Activated B cell treated with CpG ODN at 0.5 μM for 24 hours (primary cell): ENCODE measurements around the gene ZP3. TPM values are rescaled to one million over a fixed set of nuclear protein-coding genes. Genes with fewer than 3 reads are reported as not detected.

Source experiments
- ATAC-seq: fragments of 200-7000 bp; cut with Tn5 transposase; one replicate; pipeline ENCODE4 v1.10.0; 2021; ENCODE audit warnings: low read depth, mild to moderate bottlenecking, moderate library complexity
- CTCF ChIA-PET: fragments of 350-600 bp; sonication (Branson Sonifier 250); formaldehyde crosslinking; loops from one replicate; lab custom pipeline; 2021; ENCODE audit warnings: antibody characterized with exemption; lab: Charles Lee
- POLR2A ChIA-PET: fragments of 350-600 bp; sonication (Branson Sonifier 250); formaldehyde crosslinking; loops from one replicate; lab custom pipeline; 2021; ENCODE audit warnings: antibody characterized with exemption; lab: Charles Lee
- DNase-seq: peaks from one replicate; pipeline ENCODE4 v3.0.0; 2022
- H3K27ac Mint-ChIP-seq: one replicate; pipeline ENCODE4 v1.8.0; 2020; ENCODE audit warnings: mixed read lengths
- H3K27me3 Mint-ChIP-seq: one replicate; pipeline ENCODE4 v1.8.0; 2021; ENCODE audit warnings: mixed read lengths
- H3K36me3 Mint-ChIP-seq: one replicate; pipeline ENCODE4 v1.8.0; 2021; ENCODE audit warnings: low read depth, mixed read lengths
- H3K4me1 Mint-ChIP-seq: one replicate; pipeline ENCODE4 v1.8.0; 2021; ENCODE audit warnings: mixed read lengths
- H3K4me3 Mint-ChIP-seq: one replicate; pipeline ENCODE4 v1.8.0; 2020; ENCODE audit warnings: mild to moderate bottlenecking, mixed read lengths
- H3K9me3 Mint-ChIP-seq: one replicate; pipeline ENCODE4 v1.8.0; 2020; ENCODE audit warnings: mixed read lengths
- intact Hi-C: fragments of 100-400 bp; cut with micrococcal nuclease; formaldehyde crosslinking; loops from one replicate; pipeline ENCODE4 v1.15.1; 2024
- total RNA-seq: library from RNA; stranded (reverse); gene quantifications from 2 replicates; pipeline ENCODE4 v1.2.3, GENCODE V29; 2022
- TF ChIP-seq, protein P1 (sequence below): fragments of 200-600 bp; IDR thresholded peaks from one replicate; pipeline ENCODE4 v1.8.0; 2022; ENCODE audit warnings: antibody characterized with exemption, mild to moderate bottlenecking

Gene ZP3
- total RNA-seq: 0.91 and 2.9 TPM in 2 replicates

DNA sequence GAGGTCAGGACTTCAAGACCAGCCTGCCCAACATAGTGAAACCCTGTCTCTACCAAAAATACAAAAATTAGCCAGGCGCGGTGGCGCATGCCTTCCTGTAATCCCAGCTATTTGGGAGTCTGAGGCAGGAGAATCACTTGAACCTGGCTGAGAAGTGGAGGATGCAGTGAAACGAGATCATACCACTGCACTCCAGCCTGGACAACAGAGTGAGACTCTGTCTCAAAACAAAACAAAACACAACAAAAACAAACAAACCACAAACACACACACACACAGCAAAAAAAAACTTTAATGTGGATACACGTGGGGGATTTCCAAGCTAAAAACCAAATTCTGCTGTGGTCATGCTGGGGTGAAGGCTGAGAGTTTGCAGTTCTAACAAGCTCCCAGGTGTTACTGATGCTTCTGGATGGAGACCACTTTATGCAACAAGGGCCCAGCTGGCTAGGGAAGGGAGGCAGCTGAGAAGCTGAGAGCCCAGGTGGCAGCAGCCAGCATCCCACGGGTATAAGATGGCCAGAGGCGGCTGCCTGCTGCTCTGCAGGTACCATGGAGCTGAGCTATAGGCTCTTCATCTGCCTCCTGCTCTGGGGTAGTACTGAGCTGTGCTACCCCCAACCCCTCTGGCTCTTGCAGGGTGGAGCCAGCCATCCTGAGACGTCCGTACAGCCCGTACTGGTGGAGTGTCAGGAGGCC, at the start of gene ZP3:
TSS of gene ZP3 (plus strand) at position 538 of the 699 bp plus-strand sequence. CDS start at position 553, 15 bp downstream.
- no peak for DNase-seq
- TF ChIP-seq, protein P1, sequence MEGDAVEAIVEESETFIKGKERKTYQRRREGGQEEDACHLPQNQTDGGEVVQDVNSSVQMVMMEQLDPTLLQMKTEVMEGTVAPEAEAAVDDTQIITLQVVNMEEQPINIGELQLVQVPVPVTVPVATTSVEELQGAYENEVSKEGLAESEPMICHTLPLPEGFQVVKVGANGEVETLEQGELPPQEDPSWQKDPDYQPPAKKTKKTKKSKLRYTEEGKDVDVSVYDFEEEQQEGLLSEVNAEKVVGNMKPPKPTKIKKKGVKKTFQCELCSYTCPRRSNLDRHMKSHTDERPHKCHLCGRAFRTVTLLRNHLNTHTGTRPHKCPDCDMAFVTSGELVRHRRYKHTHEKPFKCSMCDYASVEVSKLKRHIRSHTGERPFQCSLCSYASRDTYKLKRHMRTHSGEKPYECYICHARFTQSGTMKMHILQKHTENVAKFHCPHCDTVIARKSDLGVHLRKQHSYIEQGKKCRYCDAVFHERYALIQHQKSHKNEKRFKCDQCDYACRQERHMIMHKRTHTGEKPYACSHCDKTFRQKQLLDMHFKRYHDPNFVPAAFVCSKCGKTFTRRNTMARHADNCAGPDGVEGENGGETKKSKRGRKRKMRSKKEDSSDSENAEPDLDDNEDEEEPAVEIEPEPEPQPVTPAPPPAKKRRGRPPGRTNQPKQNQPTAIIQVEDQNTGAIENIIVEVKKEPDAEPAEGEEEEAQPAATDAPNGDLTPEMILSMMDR: no peak
- Mint-ChIP-seq H3K27ac (no peak within 1 kb of the TSS), H3K4me1 (peaks cover 3% of the 10 kb centered on the region), H3K9me3 (no peaks in the 10 kb centered on the region), H3K27me3 (peaks cover 3% of the 10 kb centered on the region), H3K4me3 (no peak within 1 kb of the TSS), H3K36me3 (no peaks in the 10 kb centered on the region)
- ChIA-PET CTCF (no interaction called here), POLR2A (interaction anchor here (0.7 kb wide), 1 partner anchor 688 kb away, joined by 4 read pairs; no protein-coding TSS in a partner anchor)
- intact Hi-C loops: no loop called here
- no peak for ATAC-seq

DNA sequence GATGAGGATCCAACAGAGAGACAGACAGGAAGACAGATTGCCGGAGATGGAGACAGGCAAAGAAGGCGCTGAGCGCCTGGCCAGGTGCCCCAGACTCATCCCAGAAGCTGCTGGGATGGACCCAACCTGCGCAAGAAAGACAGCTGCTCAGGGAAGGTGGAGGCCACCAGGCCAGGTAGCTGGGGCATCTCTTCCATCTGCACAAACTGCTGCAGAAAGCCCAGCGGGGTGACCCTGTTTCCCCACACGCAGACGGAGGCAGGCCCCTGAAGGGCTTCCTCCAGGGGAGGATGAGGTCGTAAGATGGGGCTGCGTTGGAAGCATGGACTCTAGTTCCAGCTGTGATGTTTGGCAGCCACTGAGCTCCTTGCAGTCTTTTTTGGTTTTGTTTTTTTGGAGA, 49.5 kb upstream of the ZP3 start:
- H3K4me1 Mint-ChIP-seq: peaks cover 7% of the 10 kb centered on the region
- TF ChIP-seq, protein P1: no peak
- intact Hi-C loops: no loop called here
- H3K27ac Mint-ChIP-seq: no peak overlapping the region
- peaks cover 13% of the 10 kb centered on the region for H3K27me3 Mint-ChIP-seq
- no peak for DNase-seq
- H3K36me3 Mint-ChIP-seq: no peaks in the 10 kb centered on the region
- CTCF ChIA-PET: no interaction called here
- no peaks in the 10 kb centered on the region for H3K9me3 Mint-ChIP-seq
- POLR2A ChIA-PET: no interaction called here
- no peak for ATAC-seq
- H3K4me3 Mint-ChIP-seq: no peak overlapping the region

DNA sequence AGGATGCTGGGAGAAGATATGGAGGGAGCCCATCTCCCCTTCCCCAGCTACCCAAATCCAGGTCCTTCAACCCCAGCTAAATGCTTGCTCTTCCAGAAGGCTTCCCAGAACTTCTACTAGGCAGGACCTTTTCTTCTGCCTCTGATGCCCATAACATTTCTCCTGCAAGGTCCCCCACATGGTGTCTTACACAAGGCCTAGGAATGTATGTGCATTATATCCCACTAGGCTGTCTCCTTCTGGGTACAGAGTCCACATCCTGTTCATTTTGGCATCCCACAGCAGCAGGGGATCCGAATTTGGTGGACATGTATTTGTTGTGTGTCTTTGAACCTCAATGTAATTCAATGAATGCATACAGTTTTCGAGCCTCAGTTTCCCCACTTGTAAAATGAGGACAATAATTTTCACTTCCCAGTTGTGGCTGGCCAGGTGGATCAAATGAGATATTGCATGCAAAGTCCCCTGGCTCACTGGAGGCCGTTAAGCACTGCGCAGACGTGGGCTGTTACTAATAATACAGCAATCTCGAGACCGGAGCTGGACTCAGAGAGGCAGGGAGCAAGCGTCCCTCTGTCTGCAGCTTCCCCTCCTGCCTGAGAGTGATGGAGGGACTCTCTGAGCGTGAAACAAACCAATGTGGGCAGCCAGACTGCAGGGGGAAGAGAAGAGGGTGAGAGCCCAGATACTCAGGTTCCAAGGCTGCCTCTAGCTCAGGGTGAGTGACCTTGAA, 47.4 kb upstream of the ZP3 start:
- H3K4me1 Mint-ChIP-seq: peaks cover 10% of the 10 kb centered on the region
- POLR2A ChIA-PET: no interaction called here

DNA sequence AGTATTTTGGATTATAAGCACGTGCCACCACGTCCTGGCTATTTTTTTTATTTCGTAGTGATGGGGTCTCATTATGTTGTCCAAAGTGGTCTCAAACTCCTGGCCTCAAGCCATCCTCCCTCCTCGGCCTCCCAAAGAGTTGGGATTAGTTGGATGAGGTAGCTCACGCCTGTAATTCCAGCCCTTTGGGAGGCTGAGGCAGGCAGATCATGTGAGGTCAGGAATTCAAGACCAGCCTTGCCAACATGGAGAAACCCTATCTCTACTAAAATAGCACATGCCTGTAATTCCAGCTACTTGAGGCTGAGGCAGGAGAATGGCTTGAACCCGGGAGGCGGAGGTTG, 44.2 kb upstream of the ZP3 start:
- CTCF ChIA-PET: no interaction called here
- no peak for DNase-seq
- ATAC-seq: no peak
- Mint-ChIP-seq H3K27ac (no peak overlapping the region), H3K36me3 (no peaks in the 10 kb centered on the region), H3K9me3 (no peaks in the 10 kb centered on the region), H3K4me1 (peaks cover 10% of the 10 kb centered on the region), H3K27me3 (no peaks in the 10 kb centered on the region), H3K4me3 (peak overlapping the region; percentile 77)
- POLR2A ChIA-PET: no interaction called here
- intact Hi-C loops: no loop called here
- TF ChIP-seq, protein P1: no peak

More for the DNA sequence above, 47.4 kb upstream of the ZP3 start:
- H3K36me3 Mint-ChIP-seq: no peaks in the 10 kb centered on the region
- peaks cover 8% of the 10 kb centered on the region for H3K27me3 Mint-ChIP-seq
- H3K27ac Mint-ChIP-seq: peak overlapping the region; percentile 30
- no peaks in the 10 kb centered on the region for H3K9me3 Mint-ChIP-seq
- intact Hi-C loops: no loop called here
- CTCF ChIA-PET: no interaction called here
- DNase-seq (no peak), ATAC-seq (no peak)
- H3K4me3 Mint-ChIP-seq: no peak overlapping the region
- TF ChIP-seq, protein P1: no peak

DNA sequence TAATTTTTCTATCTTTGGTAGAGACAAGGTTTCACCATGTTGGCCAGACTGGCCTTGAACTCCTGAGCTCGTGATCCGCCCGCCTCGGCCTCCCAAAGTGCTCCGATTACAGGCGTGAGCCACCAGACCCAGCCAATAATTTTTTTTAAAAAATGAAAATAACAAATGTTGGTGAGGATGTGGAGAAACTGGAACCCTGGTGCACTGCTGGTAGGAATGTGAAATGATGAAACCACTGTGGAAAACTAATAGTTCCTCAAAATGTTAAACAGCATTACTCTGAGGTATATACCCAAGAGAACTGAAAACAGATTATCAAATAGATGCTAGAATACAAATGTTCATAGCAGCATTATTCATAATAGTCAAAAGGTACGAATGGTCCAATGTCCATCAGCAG, 42.9 kb upstream of the ZP3 start:
- Mint-ChIP-seq H3K27me3 (no peaks in the 10 kb centered on the region), H3K4me1 (peaks cover 10% of the 10 kb centered on the region), H3K36me3 (no peaks in the 10 kb centered on the region), H3K4me3 (no peak overlapping the region), H3K9me3 (no peaks in the 10 kb centered on the region), H3K27ac (no peak overlapping the region)
- DNase-seq (no peak), ATAC-seq (no peak)
- TF ChIP-seq, protein P1: no peak
- intact Hi-C loops: no loop called here
- ChIA-PET POLR2A (interaction anchor here (0.6 to 0.7 kb wide), 2 partner anchors 11 to 20 kb away, joined by 3 to 4 read pairs; no protein-coding TSS in a partner anchor), CTCF (no interaction called here)
